H9 (cell line): Measurements from ENCODE around the gene GBP6. TPM values are rescaled to one million over a fixed set of nuclear protein-coding genes. Genes with fewer than 3 reads are reported as not detected.

Experiments used
- DNase-seq: peaks from one replicate; pipeline ENCODE4 v3.0.0-alpha.2; 2017
- H2AFZ ChIP-seq: one replicate; pipeline ENCODE4 v1.6.1; 2013; ENCODE audit warnings: mild to moderate bottlenecking, low read length, control low read depth, moderate library complexity
- H2AK5ac ChIP-seq: 2 replicates; pipeline ENCODE4 v1.6.1; 2013; ENCODE audit warnings: low read length, control low read depth, mixed read lengths; ENCODE audit not compliant: insufficient read length
- H2BK120ac ChIP-seq: one replicate; pipeline ENCODE4 v1.6.1; 2013; ENCODE audit warnings: low read depth, mild to moderate bottlenecking, low read length, control low read depth, inconsistent platforms; ENCODE audit not compliant: poor library complexity, severe bottlenecking
- H2BK12ac ChIP-seq: 2 replicates; pipeline ENCODE4 v1.6.1; 2013; ENCODE audit warnings: low read length, control low read depth, mixed read lengths, low read depth; ENCODE audit not compliant: insufficient read length
- H2BK15ac ChIP-seq: 2 replicates; pipeline ENCODE4 v1.6.1; 2013; ENCODE audit warnings: low read depth, low read length, control low read depth
- H2BK20ac ChIP-seq: one replicate; pipeline ENCODE4 v1.6.1; 2013; ENCODE audit warnings: low read depth, mild to moderate bottlenecking, low read length, control low read depth, inconsistent platforms; ENCODE audit not compliant: poor library complexity, severe bottlenecking
- H2BK5ac ChIP-seq: 2 replicates; pipeline ENCODE4 v1.6.1; 2013; ENCODE audit warnings: low read length, control low read depth, mixed read lengths; ENCODE audit not compliant: insufficient read length
- H3K14ac ChIP-seq: 2 replicates; pipeline ENCODE4 v1.6.1; 2013; ENCODE audit warnings: low read length, control low read depth; ENCODE audit not compliant: insufficient read depth
- H3K18ac ChIP-seq: 2 replicates; pipeline ENCODE4 v1.6.1; 2013; ENCODE audit warnings: low read depth, mild to moderate bottlenecking, mixed read lengths, low read length, control low read depth; ENCODE audit not compliant: insufficient read length
- H3K23ac ChIP-seq: 2 replicates; pipeline ENCODE4 v1.6.1; 2013; ENCODE audit warnings: low read length, control low read depth, mixed read lengths, low read depth; ENCODE audit not compliant: insufficient read length
- H3K23me2 ChIP-seq: 2 replicates; pipeline ENCODE4 v1.6.1; 2013; ENCODE audit warnings: low read depth, mild to moderate bottlenecking, mixed read lengths, low read length, control low read depth; ENCODE audit not compliant: insufficient read length, poor library complexity, severe bottlenecking
- H3K27ac ChIP-seq: 2 replicates; pipeline ENCODE4 v1.5.1; 2013; ENCODE audit warnings: low read length, control low read depth, mixed read lengths, low read depth; ENCODE audit not compliant: insufficient read length
- H3K27me3 ChIP-seq: 2 replicates; pipeline ENCODE4 v1.6.1; 2013; ENCODE audit warnings: low read length, control low read depth, inconsistent platforms; ENCODE audit not compliant: insufficient read depth
- H3K4ac ChIP-seq: 2 replicates; pipeline ENCODE4 v1.6.1; 2013; ENCODE audit warnings: low read depth, mild to moderate bottlenecking, control low read depth, inconsistent platforms, low read length, moderate library complexity
- H3K4me1 ChIP-seq: 2 replicates; pipeline ENCODE4 v1.6.1; 2013; ENCODE audit warnings: low read length, control low read depth, inconsistent platforms; ENCODE audit not compliant: insufficient read depth
- H3K4me2 ChIP-seq: 2 replicates; pipeline ENCODE4 v1.6.1; 2013; ENCODE audit warnings: low read length, control low read depth, mixed read lengths; ENCODE audit not compliant: insufficient read length, insufficient read depth
- H3K56ac ChIP-seq: 2 replicates; pipeline ENCODE4 v1.6.1; 2013; ENCODE audit warnings: low read depth, mild to moderate bottlenecking, mixed read lengths, low read length, control low read depth; ENCODE audit not compliant: insufficient read length
- H3K79me1 ChIP-seq: 2 replicates; pipeline ENCODE4 v1.6.1; 2013; ENCODE audit warnings: low read depth, mild to moderate bottlenecking, moderate library complexity, low read length, control low read depth, inconsistent platforms; ENCODE audit not compliant: insufficient read depth, poor library complexity, severe bottlenecking
- H3K79me2 ChIP-seq: 2 replicates; pipeline ENCODE4 v1.6.1; 2013; ENCODE audit warnings: low read length, control low read depth, inconsistent platforms; ENCODE audit not compliant: insufficient read depth
- H3K9ac ChIP-seq: 2 replicates; pipeline ENCODE4 v1.6.1; 2013; ENCODE audit warnings: low read length, control low read depth, mixed read lengths; ENCODE audit not compliant: insufficient read length; ENCODE audit errors: extremely low read depth
- H3K9me3 ChIP-seq: one replicate; pipeline ENCODE4 v1.6.1; 2013; ENCODE audit warnings: low read depth, low read length, inconsistent platforms; ENCODE audit not compliant: control insufficient read depth
- H3T11ph ChIP-seq: one replicate; pipeline ENCODE4 v1.6.1; 2013; ENCODE audit warnings: mild to moderate bottlenecking, low read length, control low read depth, inconsistent platforms
- H4K20me1 ChIP-seq: one replicate; pipeline ENCODE4 v1.6.1; 2013; ENCODE audit not compliant: control insufficient read depth, insufficient read length, insufficient read depth
- H4K5ac ChIP-seq: 2 replicates; pipeline ENCODE4 v1.6.1; 2013; ENCODE audit warnings: low read depth, mild to moderate bottlenecking, mixed read lengths, low read length, control low read depth; ENCODE audit not compliant: insufficient read length
- H4K8ac ChIP-seq: replicated peaks from 2 replicates; pipeline ENCODE4 v1.6.1; 2013; ENCODE audit warnings: low read length, control low read depth, mixed read lengths, low read depth; ENCODE audit not compliant: insufficient read length
- H4K91ac ChIP-seq: 2 replicates; pipeline ENCODE4 v1.6.1; 2013; ENCODE audit warnings: low read depth, mild to moderate bottlenecking, moderate library complexity, mixed read lengths, low read length, control low read depth; ENCODE audit not compliant: insufficient read length
- H3K27ac Mint-ChIP-seq, 3 experiments: 2 replicates in 2 of 3; 3 replicates in 1 of 3; pipeline ENCODE4 v1.8.0; 2020 to 2021; ENCODE audit warnings: mixed read lengths in 3 of 3, mild to moderate bottlenecking in 1 of 3, moderate library complexity in 1 of 3
- H3K27me3 Mint-ChIP-seq: 2 replicates; pipeline ENCODE4 v1.8.0; 2021; ENCODE audit warnings: low read depth, mild to moderate bottlenecking, moderate library complexity, mixed read lengths
- H3K36me3 Mint-ChIP-seq, 3 experiments: 2 replicates in 2 of 3; 3 replicates in 1 of 3; pipeline ENCODE4 v1.8.0; 2020 to 2021; ENCODE audit warnings: low read depth in 3 of 3, mixed read lengths in 3 of 3; ENCODE audit not compliant: insufficient read depth in 1 of 3
- H3K4me1 Mint-ChIP-seq, 2 experiments: 2 replicates each; pipeline ENCODE4 v1.8.0; 2020; ENCODE audit warnings: mixed read lengths in 2 of 2
- H3K4me3 Mint-ChIP-seq, 2 experiments: 2 replicates in 1 of 2; 3 replicates in 1 of 2; pipeline ENCODE4 v1.8.0; 2020 to 2021; ENCODE audit warnings: mild to moderate bottlenecking in 2 of 2, mixed read lengths in 2 of 2, moderate library complexity in 1 of 2
- H3K9me3 Mint-ChIP-seq, 2 experiments: 2 replicates in 1 of 2; 3 replicates in 1 of 2; pipeline ENCODE4 v1.8.0; 2020; ENCODE audit warnings: mild to moderate bottlenecking in 2 of 2, mixed read lengths in 2 of 2, moderate library complexity in 1 of 2
- WGBS: extraction: QIAGEN DNeasy Blood & Tissue Kit; methylation state at CpG from one replicate; pipeline ENCODE4 v1.1.7; 2013; ENCODE audit warnings: missing lambda C conversion rate, low lambda C conversion rate, mixed read lengths; ENCODE audit not compliant: insufficient read length; ENCODE audit errors: extremely low coverage; 5-methylcytosine and 5-hydroxymethylcytosine counted together
- total RNA-seq: library from RNA; stranded (reverse); gene quantifications from 2 replicates; pipeline ENCODE4 v1.2.1, GENCODE V29; 2021
- TF ChIP-seq, protein P1 (sequence below): fragments of 200-600 bp; sonication (generic); conservative IDR thresholded peaks from 3 replicates; pipeline ENCODE4 v1.8.0; 2021; ENCODE audit warnings: antibody characterized with exemption, mild to moderate bottlenecking

Gene GBP6
- total RNA-seq, 1 experiment from 2014 or later, result not detected

DNA sequence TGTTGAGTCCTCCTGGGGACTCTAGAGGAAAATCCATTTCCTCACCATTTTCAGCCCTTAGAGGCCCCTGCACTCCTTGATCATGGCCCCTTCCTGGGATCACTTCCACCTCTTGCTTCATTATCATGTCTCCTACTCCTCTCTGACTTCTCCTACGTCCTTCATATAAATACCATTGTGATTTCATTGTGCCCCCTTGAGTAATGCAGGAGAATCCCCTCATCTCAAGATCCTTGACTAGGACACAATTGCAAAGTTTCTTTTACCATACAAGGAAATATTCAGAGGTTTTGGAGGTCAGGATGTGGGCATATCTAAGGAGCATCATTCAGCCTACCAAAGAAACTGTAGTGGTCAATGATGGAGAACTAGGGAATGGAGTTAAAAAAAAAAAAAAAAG lies 8.8 kb upstream of the GBP6 start:
- no peak overlapping the region for H2BK120ac ChIP-seq
- TF ChIP-seq, protein P1, sequence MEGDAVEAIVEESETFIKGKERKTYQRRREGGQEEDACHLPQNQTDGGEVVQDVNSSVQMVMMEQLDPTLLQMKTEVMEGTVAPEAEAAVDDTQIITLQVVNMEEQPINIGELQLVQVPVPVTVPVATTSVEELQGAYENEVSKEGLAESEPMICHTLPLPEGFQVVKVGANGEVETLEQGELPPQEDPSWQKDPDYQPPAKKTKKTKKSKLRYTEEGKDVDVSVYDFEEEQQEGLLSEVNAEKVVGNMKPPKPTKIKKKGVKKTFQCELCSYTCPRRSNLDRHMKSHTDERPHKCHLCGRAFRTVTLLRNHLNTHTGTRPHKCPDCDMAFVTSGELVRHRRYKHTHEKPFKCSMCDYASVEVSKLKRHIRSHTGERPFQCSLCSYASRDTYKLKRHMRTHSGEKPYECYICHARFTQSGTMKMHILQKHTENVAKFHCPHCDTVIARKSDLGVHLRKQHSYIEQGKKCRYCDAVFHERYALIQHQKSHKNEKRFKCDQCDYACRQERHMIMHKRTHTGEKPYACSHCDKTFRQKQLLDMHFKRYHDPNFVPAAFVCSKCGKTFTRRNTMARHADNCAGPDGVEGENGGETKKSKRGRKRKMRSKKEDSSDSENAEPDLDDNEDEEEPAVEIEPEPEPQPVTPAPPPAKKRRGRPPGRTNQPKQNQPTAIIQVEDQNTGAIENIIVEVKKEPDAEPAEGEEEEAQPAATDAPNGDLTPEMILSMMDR, result no peak
- H3T11ph ChIP-seq, result no peak overlapping the region
- WGBS, result no CpG with 5 or more reads among the region's 1 CpG
- no peak overlapping the region for H2BK5ac ChIP-seq
- DNase-seq, result no peak
- no peak overlapping the region for H4K5ac ChIP-seq
- H2AK5ac ChIP-seq, result no peak overlapping the region
- no peak overlapping the region for H2BK12ac ChIP-seq
- H3K18ac ChIP-seq, result no peak overlapping the region
- no peak overlapping the region for H4K91ac ChIP-seq
- Mint-ChIP-seq H3K4me3 (no peak overlapping the region), H3K36me3 (no peaks in the 10 kb centered on the region), H3K9me3 (no peaks in the 10 kb centered on the region), H3K4me1 (peaks cover 7% of the 10 kb centered on the region in 2 experiments), H3K27ac (no peak overlapping the region), H3K27me3 (no peaks in the 10 kb centered on the region; the same call in 1 of the 2 replicates)
- no peak overlapping the region for H3K23ac ChIP-seq
- H3K27me3 ChIP-seq, result no peaks in the 10 kb centered on the region
- H3K4ac ChIP-seq, result no peak overlapping the region
- H3K56ac ChIP-seq, result no peak overlapping the region
- H2BK20ac ChIP-seq, result no peak overlapping the region
- no peak overlapping the region for H3K9ac ChIP-seq
- H3K79me1 ChIP-seq, result no peaks in the 10 kb centered on the region
- no peaks in the 10 kb centered on the region for H3K9me3 ChIP-seq
- H2AFZ ChIP-seq, result no peak overlapping the region
- no peaks in the 10 kb centered on the region for H3K4me1 ChIP-seq
- no peak overlapping the region for H3K27ac ChIP-seq
- H3K79me2 ChIP-seq, result no peaks in the 10 kb centered on the region
- H3K23me2 ChIP-seq, result no peaks in the 10 kb centered on the region
- H3K14ac ChIP-seq, result no peak overlapping the region
- H3K4me2 ChIP-seq, result no peak overlapping the region
- H4K8ac ChIP-seq, result no peak overlapping the region
- no peaks in the 10 kb centered on the region for H4K20me1 ChIP-seq
- H2BK15ac ChIP-seq, result no peak overlapping the region
